Fibroblast of skin of abdomen (primary cell): ENCODE data around the gene ATG5.
A peak's percentile ranks its signal among the peaks of the same experiment; 100 is the strongest.

Experiments
- DNase-seq: peaks from one replicate; pipeline ENCODE4 v3.0.0-alpha.2; 2013

Gene ATG5

DNA sequence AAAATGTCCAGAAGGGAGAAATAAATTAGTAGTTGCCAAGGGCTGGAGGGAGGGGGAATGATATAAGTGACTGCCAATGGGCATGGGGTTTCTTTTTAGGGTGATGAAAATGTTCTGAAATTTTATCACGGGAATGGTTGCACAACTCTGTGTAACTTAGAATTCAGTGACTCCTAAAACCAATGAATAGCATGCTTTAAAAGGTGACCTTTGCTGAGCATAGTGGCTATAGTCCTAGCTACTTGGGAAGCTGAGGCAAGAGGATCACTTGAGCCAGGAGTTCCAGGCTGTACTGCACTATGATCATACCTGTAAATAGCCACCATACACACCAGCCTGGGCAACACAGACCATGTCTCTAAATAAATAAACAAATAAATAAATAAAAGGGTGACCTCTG, 109.0 kb downstream of the ATG5 start:
- no peak for DNase-seq

DNA sequence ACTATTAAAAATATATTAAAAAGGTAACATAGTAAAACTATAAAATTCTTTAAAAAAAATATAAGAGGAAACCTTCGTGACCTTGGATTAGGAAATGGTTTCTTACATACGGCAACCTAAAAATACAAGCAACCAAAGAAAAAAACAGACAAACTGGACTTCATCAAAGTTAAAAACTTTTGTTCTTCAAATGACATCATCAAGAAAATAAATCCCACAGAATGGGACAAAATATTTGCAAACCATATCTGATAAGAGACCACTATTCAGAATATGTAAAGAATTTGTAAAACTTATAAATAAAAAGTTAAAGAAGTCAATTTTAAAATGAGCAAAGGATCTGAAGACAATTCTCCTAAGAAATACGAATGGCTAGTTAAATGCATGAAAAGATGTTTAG, 110.0 kb downstream of the ATG5 start:
- DNase-seq: no peak

DNA sequence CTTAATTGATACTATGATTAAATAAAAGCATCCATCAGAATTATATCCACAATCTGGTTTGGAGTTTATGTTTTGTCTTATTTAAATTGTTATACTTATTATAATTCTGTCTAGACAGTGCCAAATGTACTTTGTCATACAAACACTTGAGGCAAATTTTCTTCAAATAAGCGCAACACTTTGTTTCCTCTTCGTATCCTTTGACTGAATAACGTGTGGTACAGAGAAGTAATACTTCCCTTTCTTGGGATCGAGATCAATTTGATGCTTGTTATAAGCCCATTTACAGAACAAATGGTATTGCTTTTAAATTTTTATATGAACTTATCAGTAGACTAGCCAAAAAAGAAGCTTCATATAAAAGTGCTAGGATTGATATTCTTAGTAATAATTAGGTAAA, 111.0 kb downstream of the ATG5 start:
- DNase-seq: no peak

DNA sequence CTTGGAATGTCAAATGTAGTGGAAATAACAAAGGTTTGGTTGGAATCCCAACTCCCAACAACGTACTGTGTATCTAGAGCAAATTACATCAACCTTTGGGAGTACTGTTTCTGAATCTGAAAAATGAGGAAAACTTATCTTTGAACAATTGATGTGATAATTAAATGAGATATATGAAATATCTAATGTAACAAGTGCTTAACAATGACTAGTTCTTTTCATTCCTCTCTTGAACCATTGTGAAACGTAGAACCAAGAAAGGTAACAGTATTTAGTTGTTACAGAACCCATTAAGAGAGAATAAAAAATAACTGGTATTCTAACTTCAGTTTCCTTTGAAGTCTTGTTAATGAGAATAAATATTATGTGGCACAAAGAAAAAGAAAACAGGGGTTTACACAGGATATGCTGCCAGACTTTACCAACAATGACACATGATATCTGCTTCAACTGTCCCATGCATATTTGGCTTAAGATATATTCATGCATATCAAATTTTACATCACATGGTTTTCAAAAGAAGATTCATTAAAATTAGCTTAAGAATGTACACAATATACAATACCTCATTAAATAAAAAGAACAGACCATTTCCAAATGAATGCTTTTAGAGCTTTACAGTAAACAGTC, 111.8 kb downstream of the ATG5 start:
- DNase-seq: no peak

DNA sequence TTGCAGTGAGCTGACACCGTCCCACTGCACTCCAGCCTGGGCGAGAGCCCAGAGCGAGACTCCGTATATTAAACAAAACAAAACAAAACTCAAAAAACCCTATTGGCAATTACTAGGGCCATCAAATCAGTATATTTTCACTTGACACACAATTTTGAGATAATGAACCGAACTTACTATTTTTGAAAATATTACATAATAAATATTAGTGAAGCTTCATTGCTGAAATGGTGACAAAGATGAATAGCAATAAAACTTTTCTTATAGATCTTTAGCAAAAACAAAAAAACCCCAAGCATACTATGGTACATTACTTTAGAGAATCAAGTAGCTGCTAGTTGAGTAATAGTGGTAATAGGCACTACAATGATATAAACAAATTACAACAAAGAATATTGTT, 113.0 kb downstream of the ATG5 start:
- no peak for DNase-seq

DNA sequence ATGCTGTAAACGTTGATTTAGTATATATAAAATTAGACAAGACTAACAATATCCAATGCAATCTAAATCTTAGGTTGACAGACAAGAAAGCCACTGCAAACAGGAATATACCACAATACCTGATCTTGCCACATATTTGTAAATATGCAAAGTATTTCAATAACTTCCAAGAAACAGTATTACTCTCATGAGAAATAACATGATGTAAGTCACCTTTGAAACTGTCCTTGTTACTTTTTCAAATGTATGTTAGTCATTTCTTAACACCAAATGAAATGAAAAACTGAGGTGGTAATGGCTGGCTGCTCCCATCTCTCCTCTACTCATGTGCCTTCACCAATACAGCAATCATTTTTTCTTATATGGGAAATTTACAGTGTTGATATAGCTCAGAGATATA, 118.7 kb downstream of the ATG5 start:
- no peak for DNase-seq

DNA sequence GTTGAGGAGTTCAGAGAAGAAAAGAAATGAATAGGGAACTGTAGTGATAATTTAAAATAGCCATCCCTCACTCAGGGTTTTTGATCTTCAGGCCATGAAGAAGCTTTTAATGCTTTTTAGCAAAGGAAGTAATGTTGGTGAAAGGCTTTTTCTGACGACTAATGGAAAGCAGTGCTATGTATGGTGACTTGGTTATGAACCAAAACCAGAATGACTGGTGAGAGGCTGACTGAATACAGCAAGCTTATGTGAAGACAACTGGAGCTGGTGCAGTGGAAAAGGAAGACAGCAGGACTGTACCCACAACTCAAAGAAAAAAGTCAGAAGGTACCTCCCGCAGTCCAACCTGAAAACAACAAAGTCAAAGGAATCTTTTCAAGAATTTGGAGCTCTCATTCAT, 120.6 kb downstream of the ATG5 start:
- no peak for DNase-seq

DNA sequence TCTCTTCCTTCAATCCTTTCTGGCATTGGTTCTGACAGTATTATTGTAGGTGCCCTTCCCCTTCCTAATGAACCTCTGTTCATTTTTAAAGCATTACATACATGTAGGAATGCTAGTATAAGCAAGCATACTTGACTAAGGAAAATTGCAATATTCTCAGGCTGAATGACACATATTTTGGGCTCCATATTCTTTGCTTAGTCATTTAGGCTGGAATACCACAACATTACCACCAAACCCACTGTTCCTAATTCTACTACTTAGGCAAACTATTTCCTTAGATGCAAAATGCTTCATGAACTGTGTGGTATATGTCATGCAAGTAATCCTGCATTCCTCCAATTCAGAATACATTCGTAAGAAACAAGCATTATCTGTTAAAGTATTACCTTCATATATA, 125.6 kb downstream of the ATG5 start:
- peak; percentile 95 for DNase-seq

DNA sequence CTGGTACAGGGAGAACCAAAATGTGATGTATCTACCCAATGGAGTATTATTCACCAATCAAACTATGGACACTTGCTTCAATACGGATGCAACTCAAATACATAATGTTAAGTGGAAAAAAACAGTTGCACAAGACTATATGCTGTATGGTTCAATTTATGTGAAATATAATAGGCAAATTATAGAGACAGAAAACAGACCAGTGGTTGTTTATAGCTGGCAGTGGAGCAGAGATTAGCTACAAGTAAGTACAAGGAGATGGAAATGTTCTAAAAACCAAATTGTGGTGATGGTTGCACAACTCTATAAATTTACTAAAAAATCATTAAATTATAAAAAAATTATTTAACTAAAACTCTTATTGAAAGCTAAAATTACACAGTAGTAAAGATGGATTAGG, 126.2 kb downstream of the ATG5 start:
- DNase-seq: no peak

DNA sequence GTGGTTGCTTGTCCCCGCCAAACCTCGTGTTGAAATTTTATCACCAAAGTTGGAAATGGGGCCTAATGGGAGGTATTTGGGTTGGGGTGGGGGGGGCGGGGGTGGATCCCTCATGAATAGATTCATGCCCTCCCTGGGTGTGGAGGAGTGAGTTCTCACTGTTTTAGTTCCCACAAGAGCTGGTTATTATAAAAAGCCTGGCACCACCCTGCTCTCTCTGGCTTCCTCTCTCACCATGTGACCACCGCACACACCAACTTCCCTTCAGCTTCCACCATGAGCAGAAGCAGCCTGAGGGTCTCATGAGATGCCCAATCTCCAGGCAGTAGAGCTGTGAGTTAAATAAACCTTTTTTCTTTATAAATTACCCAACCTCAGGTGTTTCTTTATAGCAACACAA, 128.1 kb downstream of the ATG5 start:
- DNase-seq: no peak

DNA sequence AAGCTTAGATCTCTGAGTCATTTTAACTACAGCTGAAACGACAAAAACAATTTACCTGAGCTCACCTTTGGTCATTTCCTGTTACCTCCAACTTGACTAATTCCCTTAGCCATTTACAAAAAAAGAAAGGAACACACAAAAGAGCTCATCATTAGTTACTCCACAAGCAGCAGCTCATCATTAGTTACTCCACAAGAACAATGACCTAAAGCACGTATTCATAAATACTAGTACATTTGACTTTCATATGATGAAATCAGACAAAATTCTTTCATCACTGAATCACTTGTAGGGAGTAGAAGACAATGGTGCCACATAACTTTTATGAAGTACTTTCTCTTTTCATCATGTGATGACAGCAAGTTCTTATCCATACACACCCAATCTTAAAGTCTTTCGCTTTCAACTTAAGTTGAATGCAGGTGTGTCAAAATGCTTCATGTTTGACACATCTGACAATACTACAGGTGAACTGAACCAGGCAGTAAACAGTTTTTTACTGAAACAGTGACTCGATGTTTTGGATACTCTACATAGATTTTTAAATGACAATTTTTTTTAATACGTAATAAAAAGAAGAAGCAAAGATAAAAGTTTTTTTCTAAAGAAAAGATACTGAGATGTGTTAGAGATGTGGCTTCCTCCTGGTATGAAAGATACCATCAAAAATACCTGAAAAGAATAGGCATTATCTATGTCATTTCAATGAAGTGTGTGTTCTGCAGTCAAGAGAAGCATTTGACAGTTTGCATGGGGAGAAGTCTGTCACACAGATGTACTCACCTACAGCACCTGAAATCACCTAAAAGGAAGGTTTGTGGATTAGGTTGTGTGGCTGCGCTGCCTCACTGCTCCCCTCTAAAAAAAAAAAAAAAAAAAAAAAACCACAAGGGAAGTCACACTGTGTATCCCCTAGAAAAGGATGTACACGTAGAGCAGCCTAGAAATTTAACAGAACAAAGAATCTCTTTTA, 130.3 kb downstream of the ATG5 start:
- peak; percentile 70 for DNase-seq

DNA sequence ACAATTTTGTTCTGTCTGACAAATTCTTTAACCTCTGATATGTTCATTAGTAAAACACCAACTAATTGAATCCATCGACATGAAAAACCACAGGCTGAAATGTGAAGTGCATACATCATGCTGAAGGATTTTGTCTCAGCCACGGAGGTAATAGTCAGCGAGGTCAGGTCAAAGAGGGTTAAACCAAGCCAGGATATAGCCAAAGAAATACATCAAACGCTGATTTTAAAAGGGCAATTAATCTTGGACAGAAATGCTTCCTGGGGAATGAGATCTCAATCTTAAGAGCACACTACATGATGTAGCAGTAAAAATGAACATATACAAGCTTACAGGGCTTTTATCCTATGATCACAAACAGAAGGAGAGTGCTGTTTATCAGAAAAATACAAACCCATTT, 132.7 kb downstream of the ATG5 start:
- DNase-seq: peak; percentile 95

DNA sequence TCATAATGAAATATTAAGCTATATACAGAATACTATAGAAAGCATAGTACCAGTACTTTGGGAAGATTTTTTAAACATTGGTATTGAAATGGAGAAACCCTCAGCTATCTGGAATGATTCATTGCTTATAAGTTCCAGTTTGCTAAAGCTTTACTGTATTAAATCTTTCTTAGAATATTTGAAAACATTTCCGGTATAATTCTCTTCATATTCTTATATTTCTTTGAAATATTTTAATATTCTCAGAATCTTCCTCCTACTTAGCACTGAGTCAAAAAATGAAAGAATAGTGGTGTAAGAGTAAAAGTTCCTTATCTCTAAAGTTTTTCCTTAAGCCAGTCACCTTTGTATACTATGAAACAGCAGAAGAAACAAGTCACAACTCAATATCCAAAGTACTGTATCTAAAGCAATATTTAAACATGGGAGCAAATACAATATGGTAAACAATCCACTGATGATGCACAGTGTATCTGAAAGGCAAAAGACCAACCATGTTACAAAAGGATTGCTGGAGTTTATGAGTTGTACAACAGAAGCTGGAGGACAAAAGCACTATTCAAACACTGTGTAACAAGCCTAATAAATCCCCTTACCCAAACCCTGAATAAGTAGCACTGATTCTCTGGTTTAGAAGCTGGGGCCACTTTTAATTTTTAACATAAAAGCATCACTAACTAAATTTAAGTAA, 137.3 kb downstream of the ATG5 start:
- no peak for DNase-seq

DNA sequence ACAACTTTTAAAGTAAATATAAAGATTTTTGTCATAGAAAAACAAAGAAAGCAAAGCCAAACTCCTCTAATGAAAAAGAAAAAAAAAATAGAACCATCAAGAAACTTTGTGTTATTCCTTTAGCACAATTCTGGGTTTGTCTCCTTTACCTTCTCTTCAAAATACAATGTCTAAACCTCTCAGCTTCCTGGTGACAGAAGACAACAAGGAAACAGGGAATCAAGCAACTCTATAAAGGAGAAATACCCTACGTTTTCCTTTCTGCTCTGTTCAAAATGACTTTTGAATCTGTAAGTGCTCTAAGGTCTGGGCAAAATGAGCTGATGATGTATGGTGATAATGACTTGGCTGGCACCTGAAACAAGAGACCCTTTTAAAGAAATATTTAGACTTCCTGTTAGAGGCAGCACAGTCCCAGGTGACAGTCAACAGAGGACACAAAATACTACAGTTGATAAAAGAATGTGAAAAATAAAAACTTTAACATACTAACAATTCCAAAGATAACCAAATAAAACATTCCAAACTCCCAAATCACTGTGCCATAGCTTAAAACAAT, 138.1 kb downstream of the ATG5 start:
- DNase-seq: no peak

DNA sequence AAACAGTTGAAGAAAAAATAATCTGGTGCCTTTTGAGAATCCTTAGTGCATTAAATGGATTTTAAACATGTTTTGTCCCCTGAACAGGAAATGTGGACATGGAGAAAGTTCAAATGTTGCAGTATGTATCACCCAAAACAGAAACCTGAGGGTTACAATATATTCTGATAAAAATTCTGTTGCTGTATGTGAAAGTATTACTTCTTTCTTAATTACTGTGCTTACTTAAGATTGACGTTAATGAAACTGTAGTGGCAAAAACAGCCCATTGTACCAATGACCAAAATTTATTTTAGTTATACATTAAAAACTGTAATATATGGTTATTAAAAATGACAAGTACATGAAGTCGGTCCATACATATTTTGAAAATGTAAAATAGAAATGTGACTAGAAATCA, 138.8 kb downstream of the ATG5 start:
- DNase-seq: no peak

DNA sequence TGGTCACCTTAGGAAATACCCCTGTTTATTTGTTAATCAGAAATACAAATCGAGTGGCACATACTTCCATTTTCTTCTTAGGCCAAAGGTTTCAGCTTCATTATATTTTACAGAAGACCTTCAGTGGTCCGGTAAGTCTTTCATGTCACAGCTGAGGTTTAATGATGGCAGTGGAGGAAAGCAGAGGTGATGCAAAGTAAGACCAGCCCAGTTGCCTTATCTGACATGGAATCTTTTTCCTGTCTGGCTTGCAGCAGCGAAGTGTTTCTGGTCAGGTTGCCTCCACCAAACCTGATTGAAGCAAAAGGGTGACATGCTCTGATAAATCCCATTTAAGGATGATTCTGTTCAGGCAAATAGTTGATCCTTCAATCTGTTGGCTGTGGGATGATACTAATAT, 139.4 kb downstream of the ATG5 start:
- DNase-seq: no peak

DNA sequence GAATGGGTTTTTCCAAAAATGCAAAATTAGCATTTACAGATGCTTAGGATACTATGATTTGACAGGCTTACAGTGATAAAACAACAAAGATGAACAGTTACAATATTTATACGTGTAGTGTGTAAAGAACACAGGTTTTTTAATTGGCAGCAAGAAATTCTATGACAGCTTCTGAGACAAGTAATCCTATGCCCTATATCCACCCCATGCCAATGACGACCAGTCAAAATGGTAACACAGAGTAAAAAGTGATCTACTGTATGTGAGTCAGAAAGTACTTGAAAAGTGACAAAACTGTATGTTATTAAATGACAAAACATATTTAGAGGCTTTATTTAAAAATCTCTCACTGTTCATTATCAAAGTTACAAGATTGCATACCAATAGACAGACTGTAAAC, 139.9 kb downstream of the ATG5 start:
- no peak for DNase-seq

DNA sequence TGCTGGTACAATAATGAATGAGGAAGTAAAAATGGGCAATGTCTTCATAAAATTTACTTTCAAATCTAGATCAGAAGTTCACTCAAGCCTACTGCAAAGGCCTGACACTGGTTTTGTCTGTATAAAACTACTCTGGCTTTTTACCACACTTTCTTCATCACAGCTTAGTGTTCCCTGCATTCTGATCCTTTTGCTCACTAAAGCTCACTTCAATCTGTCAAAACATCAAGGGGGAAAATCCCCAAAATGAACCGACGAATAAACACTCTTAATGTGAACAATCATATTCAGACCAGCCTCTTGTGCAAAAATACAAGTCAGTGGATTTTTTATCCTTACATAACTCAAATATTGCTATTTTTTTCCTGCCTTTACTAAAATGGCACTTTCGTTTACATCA, 140.9 kb downstream of the ATG5 start:
- DNase-seq: peak; percentile 39

DNA sequence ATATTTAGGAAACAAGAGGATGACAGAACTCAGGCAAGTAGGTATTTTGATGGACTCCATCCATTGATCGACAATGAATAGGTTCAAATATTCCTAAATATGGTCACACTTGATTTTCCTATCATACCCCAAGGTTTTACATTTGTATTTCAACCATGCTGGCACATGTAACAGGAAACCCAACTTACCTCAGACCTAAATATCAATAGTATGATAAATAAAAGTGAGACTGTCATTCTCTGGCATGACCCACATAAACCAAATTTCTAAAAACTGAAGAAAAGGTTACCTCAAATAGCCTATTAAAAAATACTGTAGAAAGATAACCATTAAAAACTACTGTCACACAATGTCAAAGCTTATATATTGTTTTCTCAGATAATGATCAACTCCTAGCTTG, 142.1 kb downstream of the ATG5 start:
- DNase-seq: no peak

DNA sequence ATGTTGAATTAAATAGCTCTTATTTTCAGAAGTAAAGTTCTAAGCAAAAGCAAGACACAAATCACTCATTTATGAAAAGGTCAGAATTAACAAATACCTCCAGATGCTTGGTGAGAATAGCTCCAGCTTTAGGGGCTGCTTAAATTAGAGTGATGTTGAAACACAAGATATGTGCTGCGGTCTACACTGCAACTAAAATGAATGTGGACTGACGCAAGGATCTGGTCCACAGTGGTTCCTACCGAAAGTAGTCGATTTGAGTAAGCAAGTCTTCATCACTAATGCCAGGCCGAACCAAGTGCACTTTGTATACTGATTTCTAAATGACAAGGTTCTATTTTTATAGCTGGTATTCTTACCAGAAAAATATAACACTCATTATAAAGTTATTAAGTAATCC, 143.1 kb downstream of the ATG5 start:
- DNase-seq: no peak

DNA sequence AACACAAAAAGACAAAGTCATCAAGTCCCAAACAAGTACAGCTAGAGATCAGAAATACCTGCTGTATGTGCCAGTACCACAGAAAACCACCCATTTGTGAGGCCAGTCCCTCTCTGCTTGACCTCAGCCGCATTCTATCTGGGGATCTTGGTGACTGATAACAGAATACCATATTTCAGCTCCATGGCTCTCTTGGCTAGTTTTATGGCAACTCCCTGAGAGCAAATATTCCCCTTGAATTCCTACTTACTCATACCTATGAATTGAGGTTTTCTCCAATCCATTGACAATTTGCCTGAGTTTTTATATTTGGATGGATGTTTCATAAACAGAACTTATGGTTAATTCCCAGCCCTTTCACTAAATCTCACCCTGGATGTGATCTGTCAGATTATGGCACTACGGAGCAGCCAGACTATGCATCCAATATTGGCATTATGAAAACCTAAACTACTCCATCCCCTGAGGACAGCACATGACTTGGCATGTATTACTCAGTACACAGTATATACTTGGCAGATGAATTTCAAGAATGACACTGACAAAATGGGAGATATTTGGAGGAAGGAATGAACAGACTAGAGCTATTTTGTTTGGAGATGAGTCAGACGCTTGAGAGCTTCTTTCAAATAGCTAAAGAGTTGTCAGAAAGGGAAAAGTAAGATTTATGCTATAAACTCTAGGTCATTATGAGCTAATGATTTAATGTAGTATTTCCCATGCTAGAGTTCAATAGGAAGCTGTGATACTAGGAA, 143.7 kb downstream of the ATG5 start:
- peak; percentile 95 for DNase-seq

DNA sequence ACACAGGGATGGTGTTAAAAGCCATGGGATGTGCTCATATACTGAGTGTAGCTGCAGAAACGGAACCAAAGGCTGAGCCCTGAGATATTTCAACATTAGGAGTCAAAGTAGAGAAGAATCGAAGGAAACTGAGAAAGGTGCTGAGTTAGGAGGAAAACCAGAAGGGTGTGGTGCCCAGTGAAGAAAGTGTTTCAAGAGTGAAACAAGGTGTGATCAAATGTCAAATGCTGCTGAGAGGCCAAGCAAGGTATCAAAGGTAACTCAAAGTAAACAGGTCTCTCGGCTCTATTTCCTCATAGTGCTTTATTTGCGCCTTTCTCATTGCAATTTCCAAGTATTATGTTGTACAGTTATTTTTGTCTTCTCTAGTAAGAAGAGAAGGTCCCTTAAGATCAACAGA, 145.4 kb downstream of the ATG5 start:
- DNase-seq: no peak

DNA sequence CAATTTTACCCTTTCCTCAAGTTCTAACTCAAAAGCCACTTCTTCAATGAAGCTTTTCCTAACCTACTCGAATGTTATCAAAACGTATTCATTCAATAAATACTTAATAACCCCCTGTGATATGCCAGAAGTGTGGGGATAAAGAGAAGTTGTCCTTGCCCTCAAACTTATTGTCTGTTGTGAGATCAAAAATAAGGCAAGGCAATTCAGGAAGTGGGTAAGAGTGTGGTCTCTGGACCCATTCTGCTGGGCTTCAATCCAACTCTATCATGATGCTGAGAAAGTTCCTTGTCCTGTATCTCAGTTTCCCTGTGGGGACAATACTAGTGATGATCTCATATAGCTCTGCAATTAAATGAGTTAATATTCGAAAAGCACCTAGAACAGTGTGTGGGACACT, 146.7 kb downstream of the ATG5 start:
- no peak for DNase-seq
